Activated gamma-delta T cell (primary cell): ENCODE results near the gene FBLN2.
"Not testable (repeated sequence)": the region's sequence is repeated elsewhere in the genome, so short reads cannot be mapped to it uniquely, and the experiment has no call there.

Experiments
- DNase-seq: peaks from one replicate; lab custom pipeline; 2025; lab: John Stamatoyannopoulos, UW
- total RNA-seq, 2 donors: gene quantifications; one replicate each; lab custom pipeline; 2026; lab: John Stamatoyannopoulos, UW

FBLN2 gene
- total RNA-seq: 3.2 to 20.0 reads per million in 2 donors

DNA sequence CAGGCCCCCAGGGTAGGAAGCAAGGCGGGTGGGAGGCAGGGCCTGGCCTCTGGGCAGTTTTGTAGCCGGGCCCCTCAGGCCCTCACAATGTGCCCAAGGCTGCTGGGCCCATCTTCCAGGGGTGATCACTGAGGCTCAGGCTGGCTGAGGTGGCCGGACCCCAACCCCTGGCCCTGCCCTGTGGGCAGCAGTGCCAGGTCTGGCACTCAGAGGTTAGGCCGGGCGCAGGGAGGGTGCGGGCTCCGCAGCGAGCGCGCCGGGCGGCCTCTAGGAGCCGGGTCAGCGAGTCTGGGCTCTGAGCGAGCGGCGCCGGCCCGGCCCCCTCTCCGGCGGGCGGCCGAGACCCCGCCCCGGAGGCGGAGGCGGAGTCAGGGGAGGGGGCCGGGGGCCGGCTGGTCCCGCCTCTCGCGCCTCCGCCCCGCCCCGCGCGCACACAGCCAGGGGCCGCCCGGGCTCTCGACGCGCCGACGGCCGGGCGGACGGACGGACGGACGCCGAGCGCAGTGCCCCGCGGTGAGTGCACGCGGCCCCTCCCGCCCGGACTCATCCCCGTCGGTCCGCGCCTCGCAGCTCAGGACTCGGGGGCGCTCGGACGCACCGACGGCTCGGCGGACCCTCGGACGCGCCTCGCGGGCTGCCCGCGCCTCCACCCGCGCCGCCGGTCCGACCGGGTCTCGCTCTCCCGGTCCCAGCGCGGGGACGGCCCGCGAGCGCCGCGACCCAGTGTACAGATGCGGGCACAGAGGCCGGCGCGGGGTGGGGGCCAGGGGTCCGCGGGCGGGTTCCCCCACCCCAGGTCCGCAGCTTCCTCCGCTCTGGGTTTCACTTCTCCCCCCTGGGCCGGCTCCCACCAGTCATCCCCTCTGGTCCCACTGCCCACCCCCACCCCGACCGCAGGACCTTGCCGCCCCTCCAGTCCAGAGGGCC is at the start of gene FBLN2:
FBLN2 (plus strand) TSS at position 430 of the 927 bp plus-strand sequence. CDS start 21,231 bp downstream, outside the sequence.
- no peak for DNase-seq

- not testable (repeated sequence) for DNase-seq
Observed at GRCh38 chr3:13499246-13499645, 49.7 kb upstream of the FBLN2 start.

DNA sequence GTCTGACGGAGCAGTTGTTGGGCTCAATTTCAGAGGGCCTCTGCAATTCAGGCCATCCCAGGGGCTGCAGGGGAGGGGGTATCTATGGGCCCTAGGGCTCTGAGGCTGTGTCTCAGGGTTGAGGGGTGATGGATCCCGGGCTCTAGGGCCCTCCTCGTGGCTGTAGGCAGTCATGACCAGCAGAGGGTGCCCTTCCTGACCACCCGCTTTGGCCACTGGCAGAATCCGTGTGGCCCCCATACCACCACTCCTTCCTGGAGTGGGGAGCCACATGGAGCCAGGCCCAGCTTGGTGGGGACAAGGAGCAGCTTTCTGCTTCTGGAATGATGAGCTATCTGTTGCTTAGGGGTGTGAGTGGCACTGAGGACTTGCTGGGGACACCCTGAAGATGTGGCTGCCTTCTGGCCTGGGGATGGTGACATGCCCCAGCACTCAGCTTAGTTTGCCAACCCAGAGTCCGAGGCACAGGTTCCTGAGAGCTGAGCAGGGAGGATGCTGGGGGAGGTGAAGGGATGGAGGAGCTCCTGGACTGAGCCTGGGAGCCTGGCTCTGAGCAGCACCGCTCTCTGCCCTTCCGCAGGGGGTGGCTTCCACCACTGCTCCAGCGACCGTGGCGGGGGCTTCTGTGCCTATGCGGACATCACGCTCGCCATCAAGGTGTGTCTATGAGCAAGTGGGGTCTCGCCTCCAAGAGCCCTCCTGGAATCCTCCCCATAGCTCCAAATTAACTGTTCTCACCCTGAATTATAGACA is 48.6 kb upstream of the FBLN2 start:
- DNase-seq: no peak

- DNase-seq: no peak
Observed at GRCh38 chr3:13501056-13501455, 47.9 kb upstream of the FBLN2 start.

DNA sequence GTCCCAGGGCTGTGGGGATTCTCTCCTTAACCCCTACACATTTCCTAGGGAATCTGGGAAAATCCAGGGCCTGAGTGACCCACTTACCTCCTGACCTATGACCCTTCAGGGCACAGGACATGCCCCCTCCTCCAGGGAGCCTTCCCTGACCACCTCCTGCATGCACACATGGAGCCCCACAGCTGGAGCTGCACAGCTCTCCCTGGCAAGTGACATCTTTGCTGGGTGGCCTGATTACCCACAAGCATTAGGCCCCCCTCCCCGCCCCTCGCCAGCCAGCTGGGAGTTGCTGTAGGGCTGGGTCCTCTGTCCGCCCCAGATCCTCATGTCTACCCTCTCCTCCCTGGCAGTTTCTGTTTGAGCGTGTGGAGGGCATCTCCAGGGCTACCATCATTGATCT is 47.4 kb upstream of the FBLN2 start:
- no peak for DNase-seq

DNA sequence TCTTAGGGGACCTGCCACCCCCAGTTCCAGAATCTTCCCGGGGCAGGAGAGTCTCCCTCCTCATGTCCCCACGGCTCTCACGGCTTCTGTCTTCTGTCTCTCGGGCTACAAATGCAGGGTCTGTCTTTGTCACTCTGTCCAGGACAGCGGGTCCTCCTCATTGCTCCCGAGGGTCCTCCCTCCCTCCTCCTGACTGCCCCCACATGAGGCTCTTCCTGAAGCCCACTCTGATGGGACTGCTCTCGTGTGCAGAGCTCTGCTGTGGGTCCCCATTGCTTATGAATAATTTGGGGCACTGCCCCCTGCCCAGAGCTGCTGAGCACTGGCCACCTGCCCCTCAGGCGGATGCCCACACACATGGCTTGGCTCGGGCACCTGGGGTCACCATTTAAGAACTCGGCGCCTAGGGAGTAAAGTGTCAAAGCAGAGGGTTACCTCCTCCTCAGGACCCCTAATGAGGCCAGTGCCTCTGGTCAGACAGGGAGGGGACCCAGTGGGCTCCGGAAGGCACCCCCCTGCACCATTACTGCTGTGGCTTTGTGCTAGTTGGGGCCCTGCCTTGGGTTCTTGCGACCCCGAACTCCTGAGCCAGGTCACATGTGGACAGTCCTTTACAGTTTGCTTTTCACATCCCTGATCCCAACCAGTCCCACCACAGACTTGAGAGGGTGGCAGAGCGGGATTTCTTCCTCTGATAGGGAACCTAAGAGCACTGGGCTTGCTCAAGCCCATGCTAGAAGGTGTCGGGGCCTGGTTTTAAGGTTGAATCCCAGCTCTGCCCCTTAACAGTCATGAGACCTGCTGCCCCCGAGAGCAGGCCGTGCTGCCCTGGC is 46.8 kb upstream of the FBLN2 start:
- DNase-seq: no peak

GRCh38 chr3:13502791-13503060 is 46.2 kb upstream of the FBLN2 start:
- DNase-seq: no peak

GRCh38 chr3:13504161-13504831 is 44.6 kb upstream of the FBLN2 start:
- no peak for DNase-seq

DNA sequence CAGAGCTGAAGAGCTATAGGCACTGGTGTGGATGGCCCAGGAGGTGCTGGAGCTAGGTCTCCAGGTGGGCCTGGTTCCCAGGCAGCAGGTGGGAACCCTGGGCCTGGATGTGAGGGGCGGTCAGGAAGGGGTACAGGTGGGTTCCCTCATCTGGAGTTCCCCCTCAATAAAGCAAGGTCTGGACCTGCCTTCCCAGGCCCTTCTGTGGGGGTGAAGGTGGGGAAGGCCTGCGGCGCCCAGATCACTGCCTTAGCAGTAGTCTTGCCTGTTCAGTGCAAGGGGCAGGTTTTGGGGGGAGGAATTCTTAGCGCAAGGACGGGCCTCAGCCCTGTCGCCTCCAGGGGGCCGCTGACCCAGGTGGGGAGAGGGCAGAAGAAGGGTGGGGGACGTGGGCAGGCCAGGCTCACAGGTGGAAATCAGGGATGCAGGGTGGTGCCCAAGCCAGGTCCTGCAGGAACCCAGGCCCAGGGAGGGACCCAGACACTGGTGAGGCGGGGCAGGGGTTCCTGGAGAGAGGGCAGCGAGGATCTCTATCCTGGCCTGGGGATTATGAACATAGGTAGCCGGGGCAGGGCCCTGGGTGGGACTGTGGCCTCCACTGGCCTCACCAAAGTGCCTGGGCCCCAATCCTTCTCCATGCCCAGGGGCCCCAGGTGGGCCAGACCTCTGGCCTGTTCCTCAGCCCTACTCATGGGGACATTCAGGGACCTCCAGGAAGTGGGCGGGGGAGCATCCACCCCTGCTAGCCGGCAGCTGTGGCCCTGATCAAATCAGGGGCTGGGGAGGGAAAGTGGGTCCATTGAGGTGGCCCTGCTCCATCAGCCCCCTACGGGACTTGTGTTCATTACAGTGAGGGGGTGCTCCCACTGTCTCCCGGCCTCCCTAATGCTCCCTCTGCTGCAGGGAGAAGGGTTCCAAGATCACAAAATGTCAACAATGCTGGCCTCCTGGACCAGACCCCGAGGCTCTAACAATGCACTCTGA is 43.5 kb upstream of the FBLN2 start:
- no peak for DNase-seq

GRCh38 chr3:13506239-13506638 is 42.7 kb upstream of the FBLN2 start:
- no peak for DNase-seq

DNA sequence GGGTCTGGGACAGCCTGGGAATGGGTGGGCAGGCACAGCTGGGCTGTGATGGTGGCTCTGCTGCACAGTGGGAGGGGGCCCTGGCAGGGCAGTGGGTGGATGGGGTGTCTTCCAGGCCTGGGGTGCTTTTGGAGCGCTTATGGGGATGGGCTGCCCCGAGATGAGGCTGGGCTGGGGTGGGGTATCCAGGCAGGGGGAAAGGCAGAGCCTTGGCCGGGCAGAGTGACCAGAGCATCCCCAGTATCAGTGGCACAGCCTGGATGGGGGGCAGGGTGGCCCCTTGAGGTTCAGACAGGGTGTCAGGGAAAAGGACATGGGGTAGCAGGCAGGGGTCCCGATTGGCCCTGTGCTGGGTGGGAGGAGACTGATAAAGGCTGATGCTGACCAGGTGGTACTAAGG is 42.2 kb upstream of the FBLN2 start:
- no peak for DNase-seq

DNA sequence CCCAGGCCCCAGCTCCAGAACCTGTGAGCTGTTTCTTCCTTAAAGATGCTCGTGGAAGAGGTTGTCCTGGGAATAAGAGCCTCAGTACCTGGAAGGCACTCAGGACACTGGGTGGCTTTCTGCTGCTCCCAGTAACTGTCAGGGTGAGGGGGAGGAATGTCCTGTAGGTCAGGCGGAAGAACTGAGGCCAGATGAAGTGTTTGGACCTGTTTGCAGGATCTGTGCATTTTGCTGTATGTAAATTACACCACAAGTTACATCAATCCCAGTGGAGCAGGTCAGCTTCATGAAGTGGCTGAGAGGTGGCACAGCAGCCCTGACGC is 41.7 kb upstream of the FBLN2 start:
- DNase-seq: no peak

DNA sequence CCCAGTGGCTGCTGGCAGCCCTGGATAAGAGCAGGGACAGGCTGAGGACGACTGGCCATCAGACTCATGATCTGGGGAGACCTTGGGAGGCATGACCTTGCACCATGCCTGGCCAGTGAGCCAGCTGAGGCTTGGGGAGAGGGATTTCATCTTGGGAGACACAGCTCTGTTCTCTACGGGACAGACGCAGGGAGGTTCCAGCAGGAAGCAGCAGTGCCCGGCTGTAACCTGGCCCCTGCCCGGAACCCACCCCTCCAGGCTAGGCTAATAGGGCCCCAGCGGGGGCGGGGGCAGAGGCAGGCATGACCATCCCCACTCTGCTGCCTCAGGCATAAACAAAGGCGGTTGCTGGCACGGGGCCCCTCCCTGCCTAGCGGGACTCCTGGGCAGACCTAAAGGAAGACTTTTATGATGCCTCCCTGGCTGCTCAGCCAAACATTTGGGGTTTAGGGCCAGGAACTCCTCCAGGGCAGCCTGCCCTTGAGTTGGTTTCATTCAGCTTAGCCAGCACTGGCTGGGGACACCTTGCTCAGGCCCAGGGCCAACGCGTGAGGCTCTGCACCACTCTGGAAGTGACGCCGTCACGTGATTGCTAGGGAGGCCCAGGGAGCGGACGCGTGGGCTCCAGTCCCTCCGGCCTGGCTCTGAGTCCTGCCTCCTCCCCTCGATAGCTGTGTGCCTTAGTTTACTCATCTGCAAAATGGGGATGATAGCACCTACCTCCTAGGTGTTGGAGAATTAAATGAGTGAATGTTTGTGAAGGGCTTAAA is 41.2 kb upstream of the FBLN2 start:
- no peak for DNase-seq

- DNase-seq: no peak
Observed at GRCh38 chr3:13508496-13508895, 40.4 kb upstream of the FBLN2 start.

DNA sequence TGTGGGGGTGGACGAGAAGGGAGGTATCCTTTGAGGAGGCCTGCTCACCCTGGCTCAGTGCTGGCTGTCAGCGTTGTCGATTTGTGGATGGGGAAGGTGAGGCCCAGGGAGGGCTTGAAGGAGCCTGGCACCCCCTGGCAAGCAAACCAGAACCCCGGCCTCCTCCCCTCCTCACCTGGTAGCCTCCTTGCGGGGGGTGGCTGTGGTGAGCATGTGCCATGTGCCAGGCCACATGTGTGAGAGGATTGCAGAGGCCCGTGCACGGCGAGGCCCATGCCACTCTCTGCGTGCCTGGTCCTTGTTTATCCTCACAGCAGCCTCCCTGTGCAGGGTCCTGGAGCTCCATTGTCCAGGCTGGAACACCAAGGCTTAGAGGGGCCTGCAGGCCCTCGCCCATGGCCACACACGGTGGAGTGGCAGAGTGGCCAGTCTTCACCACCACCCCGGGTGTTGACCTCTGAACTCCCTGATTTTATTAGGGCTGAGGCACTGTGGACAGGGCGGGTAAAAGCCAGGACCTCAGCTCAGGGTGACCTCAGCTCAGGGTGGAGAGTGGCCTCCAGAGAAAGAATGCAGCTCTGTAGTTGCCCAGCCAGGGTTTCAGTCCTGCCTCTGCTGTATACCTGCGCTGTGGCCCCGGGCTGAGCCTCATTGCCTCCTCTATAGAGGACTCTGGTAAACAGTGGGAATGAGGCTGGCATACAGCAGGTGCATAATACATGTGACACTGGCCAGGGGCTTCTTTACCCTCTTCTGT is 39.7 kb upstream of the FBLN2 start:
- DNase-seq: no peak

DNA sequence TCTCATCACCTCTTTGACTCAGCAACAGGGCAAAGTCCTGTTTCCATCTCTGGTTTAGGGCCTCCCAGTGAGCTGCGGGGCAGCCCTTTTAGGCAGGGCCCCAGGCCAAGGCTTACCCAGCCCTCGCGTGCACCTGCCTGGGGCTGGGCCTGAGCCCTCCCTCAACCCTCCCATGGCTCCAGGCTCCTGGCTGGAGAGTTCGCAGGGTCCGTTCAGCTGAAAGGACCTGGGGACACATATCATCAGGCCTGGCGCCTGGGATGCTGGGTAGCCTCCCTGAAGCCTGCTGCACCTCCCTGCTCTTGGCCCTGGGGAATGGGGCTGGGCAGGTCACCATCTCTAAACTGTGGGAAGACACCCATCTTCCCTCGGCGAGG is 39.1 kb upstream of the FBLN2 start:
- DNase-seq: no peak

GRCh38 chr3:13512451-13512850 is 36.5 kb upstream of the FBLN2 start:
- DNase-seq: no peak

- no peak for DNase-seq
Observed at GRCh38 chr3:13513051-13513912, 35.6 kb upstream of the FBLN2 start.
